HEK293 (cell line): ENCODE results near the gene MEGF6.

Experiments
- ZBTB21 ChIP-seq: fragments of 450-650 bp; formaldehyde crosslinking; IDR thresholded peaks from 2 replicates; pipeline ENCODE4 v1.5.1; 2017; ENCODE audit warnings: missing biosample characterization, missing genetic modification characterization
- ZNF155 ChIP-seq: fragments of 450-650 bp; formaldehyde crosslinking; IDR thresholded peaks from 2 replicates; pipeline ENCODE4 v1.5.1; 2016; ENCODE audit warnings: missing biosample characterization, missing genetic modification characterization
- ZNF394 ChIP-seq: fragments of 450-650 bp; formaldehyde crosslinking; IDR thresholded peaks from 2 replicates; pipeline ENCODE4 v1.5.1; 2016; ENCODE audit warnings: missing biosample characterization, missing genetic modification characterization, mild to moderate bottlenecking, moderate library complexity, borderline replicate concordance
- ZNF423 ChIP-seq: fragments of 450-650 bp; formaldehyde crosslinking; IDR thresholded peaks from 2 replicates; pipeline ENCODE4 v1.5.1; 2016; ENCODE audit warnings: missing biosample characterization, missing genetic modification characterization
- TF ChIP-seq, protein P1 (sequence below): fragments of 450-650 bp; formaldehyde crosslinking; IDR thresholded peaks from 2 replicates; pipeline ENCODE4 v1.5.1; 2016; ENCODE audit warnings: missing biosample characterization, missing genetic modification characterization
- TF ChIP-seq, protein P2 (sequence below): sonication (generic); formaldehyde crosslinking; IDR thresholded peaks from 2 replicates; pipeline ENCODE4 v1.8.1; 2022; ENCODE audit warnings: mild to moderate bottlenecking, moderate library complexity, missing genetic modification reagents
- TF ChIP-seq, protein P3 (sequence below): fragments of 450-650 bp; formaldehyde crosslinking; optimal IDR thresholded peaks from 2 replicates; pipeline ENCODE3; 2016; ENCODE audit warnings: missing biosample characterization, mild to moderate bottlenecking, missing genetic modification characterization

DNA sequence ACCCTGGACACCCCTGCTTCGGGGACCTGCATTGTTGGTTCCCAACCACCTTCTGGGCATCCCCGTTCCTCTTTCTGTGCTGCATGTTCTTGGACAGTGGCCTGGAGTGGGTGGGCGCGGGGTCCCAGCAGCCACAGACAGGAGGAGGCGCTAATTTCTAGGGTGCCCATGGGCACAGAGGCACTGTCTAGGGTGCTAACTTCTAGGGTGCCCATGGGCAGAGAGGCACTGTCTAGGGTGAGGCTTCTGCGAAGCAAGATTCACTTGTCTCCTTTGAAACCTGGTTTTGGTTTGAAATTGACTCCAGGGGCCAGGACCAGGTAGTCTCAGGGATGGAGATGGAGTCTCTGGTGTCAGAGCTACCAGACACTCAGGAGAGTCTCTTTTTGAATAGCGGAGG, 815 bp upstream of the MEGF6 start:
- TF ChIP-seq ZNF155 (tag by site-specific recombination) = no peak
- TF ChIP-seq ZNF423 (tag by site-specific recombination) = no peak
- TF ChIP-seq ZBTB21 (tag by site-specific recombination) = no peak
- no peak for TF ChIP-seq ZNF394 (tag by site-specific recombination)
- TF ChIP-seq, protein P1, sequence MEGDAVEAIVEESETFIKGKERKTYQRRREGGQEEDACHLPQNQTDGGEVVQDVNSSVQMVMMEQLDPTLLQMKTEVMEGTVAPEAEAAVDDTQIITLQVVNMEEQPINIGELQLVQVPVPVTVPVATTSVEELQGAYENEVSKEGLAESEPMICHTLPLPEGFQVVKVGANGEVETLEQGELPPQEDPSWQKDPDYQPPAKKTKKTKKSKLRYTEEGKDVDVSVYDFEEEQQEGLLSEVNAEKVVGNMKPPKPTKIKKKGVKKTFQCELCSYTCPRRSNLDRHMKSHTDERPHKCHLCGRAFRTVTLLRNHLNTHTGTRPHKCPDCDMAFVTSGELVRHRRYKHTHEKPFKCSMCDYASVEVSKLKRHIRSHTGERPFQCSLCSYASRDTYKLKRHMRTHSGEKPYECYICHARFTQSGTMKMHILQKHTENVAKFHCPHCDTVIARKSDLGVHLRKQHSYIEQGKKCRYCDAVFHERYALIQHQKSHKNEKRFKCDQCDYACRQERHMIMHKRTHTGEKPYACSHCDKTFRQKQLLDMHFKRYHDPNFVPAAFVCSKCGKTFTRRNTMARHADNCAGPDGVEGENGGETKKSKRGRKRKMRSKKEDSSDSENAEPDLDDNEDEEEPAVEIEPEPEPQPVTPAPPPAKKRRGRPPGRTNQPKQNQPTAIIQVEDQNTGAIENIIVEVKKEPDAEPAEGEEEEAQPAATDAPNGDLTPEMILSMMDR (tag by site-specific recombination) = no peak
- TF ChIP-seq, protein P2, sequence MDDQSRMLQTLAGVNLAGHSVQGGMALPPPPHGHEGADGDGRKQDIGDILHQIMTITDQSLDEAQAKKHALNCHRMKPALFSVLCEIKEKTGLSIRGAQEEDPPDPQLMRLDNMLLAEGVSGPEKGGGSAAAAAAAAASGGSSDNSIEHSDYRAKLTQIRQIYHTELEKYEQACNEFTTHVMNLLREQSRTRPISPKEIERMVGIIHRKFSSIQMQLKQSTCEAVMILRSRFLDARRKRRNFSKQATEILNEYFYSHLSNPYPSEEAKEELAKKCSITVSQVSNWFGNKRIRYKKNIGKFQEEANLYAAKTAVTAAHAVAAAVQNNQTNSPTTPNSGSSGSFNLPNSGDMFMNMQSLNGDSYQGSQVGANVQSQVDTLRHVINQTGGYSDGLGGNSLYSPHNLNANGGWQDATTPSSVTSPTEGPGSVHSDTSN (CRISPR knock-in tag) = no peak
- TF ChIP-seq, protein P3, sequence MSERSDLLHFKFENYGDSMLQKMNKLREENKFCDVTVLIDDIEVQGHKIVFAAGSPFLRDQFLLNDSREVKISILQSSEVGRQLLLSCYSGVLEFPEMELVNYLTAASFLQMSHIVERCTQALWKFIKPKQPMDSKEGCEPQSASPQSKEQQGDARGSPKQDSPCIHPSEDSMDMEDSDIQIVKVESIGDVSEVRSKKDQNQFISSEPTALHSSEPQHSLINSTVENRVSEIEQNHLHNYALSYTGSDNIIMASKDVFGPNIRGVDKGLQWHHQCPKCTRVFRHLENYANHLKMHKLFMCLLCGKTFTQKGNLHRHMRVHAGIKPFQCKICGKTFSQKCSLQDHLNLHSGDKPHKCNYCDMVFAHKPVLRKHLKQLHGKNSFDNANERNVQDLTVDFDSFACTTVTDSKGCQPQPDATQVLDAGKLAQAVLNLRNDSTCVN = no peak
